IMR-90 (cell line): ENCODE data around the gene INKA1. TPM values are rescaled to one million over a fixed set of nuclear protein-coding genes. Genes with fewer than 3 reads are reported as not detected.

Experiments
- ATAC-seq: fragments of 200-7000 bp; cut with Tn5 transposase; 2 replicates; pipeline ENCODE4 v1.9.1; 2020; ENCODE audit warnings: low read depth, mild to moderate bottlenecking, moderate library complexity
- BruUV-seq: library from RNA; stranded (reverse); fragments of 400-500 nt; replicated peaks from 2 replicates; lab custom pipeline; 2021; lab: Mats Ljungman, UMichigan
- CTCF ChIA-PET: fragments of 300-600 bp; formaldehyde crosslinking; extraction: SDS; loops from one replicate; lab custom pipeline; 2021; ENCODE audit warnings: antibody characterized with exemption; lab: Yijun Ruan, JAX
- POLR2A ChIA-PET: fragments of 300-600 bp; sonication (Branson Sonifier 250); formaldehyde crosslinking; loops from one replicate; lab custom pipeline; 2022; ENCODE audit warnings: antibody characterized with exemption; ENCODE audit not compliant: unreplicated experiment; lab: Charles Lee
- DNase-seq: peaks from one replicate; pipeline ENCODE4 v3.0.0; 2013
- H2AFZ ChIP-seq: replicated peaks from 2 replicates; pipeline ENCODE3; 2013; ENCODE audit warnings: low read length, mild to moderate bottlenecking; ENCODE audit not compliant: poor library complexity
- H2AK5ac ChIP-seq: 2 replicates; pipeline ENCODE4 v1.6.1; 2013; ENCODE audit warnings: low read depth, low read length, inconsistent platforms
- H2AK9ac ChIP-seq: replicated peaks from 2 replicates; pipeline ENCODE3; 2013; ENCODE audit warnings: mild to moderate bottlenecking, low read depth, low read length, moderate library complexity; ENCODE audit not compliant: poor library complexity
- H2BK120ac ChIP-seq: 2 replicates; pipeline ENCODE4 v1.6.1; 2013; ENCODE audit warnings: low read depth, low read length, inconsistent platforms
- H2BK15ac ChIP-seq: 3 replicates; pipeline ENCODE4 v1.6.1; 2013; ENCODE audit warnings: low read depth, low read length, inconsistent platforms
- H2BK20ac ChIP-seq: 2 replicates; pipeline ENCODE4 v1.6.1; 2013; ENCODE audit warnings: low read depth, mild to moderate bottlenecking, inconsistent platforms, low read length, moderate library complexity
- H2BK5ac ChIP-seq: 2 replicates; pipeline ENCODE4 v1.6.1; 2013; ENCODE audit warnings: mild to moderate bottlenecking, low read depth, low read length, inconsistent platforms; ENCODE audit not compliant: poor library complexity, severe bottlenecking
- H3K14ac ChIP-seq: replicated peaks from 2 replicates; pipeline ENCODE4 v1.6.1; 2013; ENCODE audit warnings: low read depth, low read length, inconsistent platforms
- H3K18ac ChIP-seq: 2 replicates; pipeline ENCODE4 v1.6.1; 2013; ENCODE audit warnings: low read depth, low read length, control low read depth
- H3K23ac ChIP-seq: 2 replicates; pipeline ENCODE4 v1.6.1; 2013; ENCODE audit warnings: low read depth, low read length, inconsistent platforms
- H3K27ac ChIP-seq: 2 replicates; pipeline ENCODE4 v1.5.1; 2013; ENCODE audit warnings: mild to moderate bottlenecking, control low read depth, low read length; ENCODE audit not compliant: insufficient read depth
- H3K27me3 ChIP-seq: 2 replicates; pipeline ENCODE4 v1.6.1; 2013; ENCODE audit warnings: low read length; ENCODE audit not compliant: control insufficient read depth, insufficient read depth
- H3K36me3 ChIP-seq: 2 replicates; pipeline ENCODE4 v1.6.1; 2013; ENCODE audit warnings: low read length, mixed read lengths; ENCODE audit not compliant: control insufficient read depth, insufficient read depth
- H3K4ac ChIP-seq: 2 replicates; pipeline ENCODE4 v1.6.1; 2013; ENCODE audit warnings: low read depth, low read length, inconsistent platforms
- H3K4me1 ChIP-seq: 2 replicates; pipeline ENCODE4 v1.6.1; 2013; ENCODE audit warnings: low read length, mixed read lengths; ENCODE audit not compliant: control insufficient read depth, insufficient read depth
- H3K4me2 ChIP-seq: 2 replicates; pipeline ENCODE4 v1.6.1; 2013; ENCODE audit warnings: low read depth, mild to moderate bottlenecking, control low read depth, low read length, moderate library complexity
- H3K4me3 ChIP-seq: 2 replicates; pipeline ENCODE4 v1.5.1; 2013; ENCODE audit warnings: low read depth, mild to moderate bottlenecking, control low read depth, low read length, moderate library complexity; ENCODE audit not compliant: insufficient read depth
- H3K56ac ChIP-seq: 2 replicates; pipeline ENCODE4 v1.6.1; 2013; ENCODE audit warnings: low read length, inconsistent platforms; ENCODE audit not compliant: insufficient read depth; ENCODE audit errors: extremely low read depth
- H3K79me1 ChIP-seq, 2 experiments: 2 replicates each; pipeline ENCODE4 v1.6.1; 2013; ENCODE audit warnings: low read length in 2 of 2, inconsistent platforms in 1 of 2, low read depth in 1 of 2
- H3K9ac ChIP-seq: 2 replicates; pipeline ENCODE4 v1.6.1; 2013; ENCODE audit warnings: low read depth, low read length, control low read depth
- H3K9me1 ChIP-seq: 2 replicates; pipeline ENCODE4 v1.6.1; 2013; ENCODE audit warnings: low read length, inconsistent platforms; ENCODE audit not compliant: insufficient read depth
- H3K9me3 ChIP-seq: 2 replicates; pipeline ENCODE4 v1.6.1; 2013; ENCODE audit warnings: low read length; ENCODE audit not compliant: control insufficient read depth, insufficient read depth
- H4K20me1 ChIP-seq: 2 replicates; pipeline ENCODE4 v1.6.1; 2013; ENCODE audit warnings: low read length, inconsistent platforms; ENCODE audit not compliant: insufficient read depth
- H4K5ac ChIP-seq: 2 replicates; pipeline ENCODE4 v1.6.1; 2013; ENCODE audit warnings: mild to moderate bottlenecking, low read depth, low read length, control low read depth
- H4K8ac ChIP-seq, 2 experiments: 2 replicates each; pipeline ENCODE4 v1.6.1; 2013; ENCODE audit warnings: low read depth in 2 of 2, low read length in 2 of 2, control low read depth in 1 of 2, inconsistent platforms in 1 of 2
- H4K91ac ChIP-seq: 2 replicates; pipeline ENCODE4 v1.6.1; 2013; ENCODE audit warnings: low read depth, low read length, inconsistent platforms; ENCODE audit not compliant: insufficient read depth
- BHLHE40 ChIP-seq: fragments of 150-350 bp; IDR thresholded peaks from 2 replicates; pipeline ENCODE4 v1.6.1; 2016; ENCODE audit warnings: mild to moderate bottlenecking, low read depth, low read length
- CEBPB ChIP-seq: IDR thresholded peaks from 2 replicates; pipeline ENCODE4 v1.6.1; 2012; ENCODE audit warnings: low read depth, low read length, improper control_type of control experiment
- CHD1 ChIP-seq: IDR thresholded peaks from 2 replicates; pipeline ENCODE4 v1.6.1; 2012; ENCODE audit warnings: low read depth, low read length, improper control_type of control experiment
- ELK1 ChIP-seq: fragments of 150-350 bp; IDR thresholded peaks from 2 replicates; pipeline ENCODE4 v1.6.1; 2016; ENCODE audit warnings: low read depth, mild to moderate bottlenecking, low read length, moderate library complexity, borderline replicate concordance
- FOS ChIP-seq: fragments of 150-350 bp; IDR thresholded peaks from 2 replicates; pipeline ENCODE4 v1.6.1; 2016; ENCODE audit warnings: low read depth, low read length
- MAFK ChIP-seq: IDR thresholded peaks from 2 replicates; pipeline ENCODE4 v1.6.1; 2012; ENCODE audit warnings: low read depth, low read length, improper control_type of control experiment
- MAZ ChIP-seq: IDR thresholded peaks from 2 replicates; pipeline ENCODE4 v1.6.1; 2012; ENCODE audit warnings: low read depth, mild to moderate bottlenecking, low read length, improper control_type of control experiment, moderate library complexity, borderline replicate concordance
- MXI1 ChIP-seq: IDR thresholded peaks from 2 replicates; pipeline ENCODE4 v1.6.1; 2012; ENCODE audit warnings: low read depth, mild to moderate bottlenecking, low read length, moderate library complexity, borderline replicate concordance
- NFE2L2 ChIP-seq: fragments of 150-350 bp; IDR thresholded peaks from 2 replicates; pipeline ENCODE4 v1.6.1; 2016; ENCODE audit warnings: low read depth, mild to moderate bottlenecking, low read length
- POLR2A ChIP-seq: IDR thresholded peaks from 2 replicates; pipeline ENCODE4 v1.6.1; 2012; ENCODE audit warnings: mild to moderate bottlenecking, low read depth, low read length
- RAD21 ChIP-seq: IDR thresholded peaks from 2 replicates; pipeline ENCODE4 v1.6.1; 2012; ENCODE audit warnings: low read length, improper control_type of control experiment
- RCOR1 ChIP-seq: IDR thresholded peaks from 2 replicates; pipeline ENCODE4 v1.6.1; 2012; ENCODE audit warnings: mild to moderate bottlenecking, low read length, improper control_type of control experiment; ENCODE audit not compliant: insufficient replicate concordance
- RFX5 ChIP-seq: IDR thresholded peaks from 2 replicates; pipeline ENCODE4 v1.8.0; 2012; ENCODE audit warnings: low read depth, mild to moderate bottlenecking, low read length, moderate library complexity
- SMC3 ChIP-seq: fragments of 150-350 bp; IDR thresholded peaks from 2 replicates; pipeline ENCODE4 v1.6.1; 2016; ENCODE audit warnings: low read depth, mild to moderate bottlenecking, antibody characterized with exemption, low read length, moderate library complexity
- WGBS, 2 experiments: methylation state at CpG; one replicate each; pipeline versions ENCODE4 v1.1.5 to v1.1.7; 2013; ENCODE audit warnings: missing lambda C conversion rate in 2 of 2; ENCODE audit not compliant: insufficient read length in 1 of 2; ENCODE audit errors: extremely low coverage in 2 of 2; 5-methylcytosine and 5-hydroxymethylcytosine counted together
- dilution Hi-C: fragments of 300-500 bp; cut with HindIII; formaldehyde crosslinking; loops from one replicate; pipeline ENCODE4 v1.14.3; 2018; ENCODE audit warnings: low sequenced_read_pairs; ENCODE audit not compliant: unreplicated experiment
- in situ Hi-C: fragments of 300-500 bp; cut with MboI; formaldehyde crosslinking; loops from 3 replicates; pipeline ENCODE4 v1.14.3; 2019; ENCODE audit warnings: low sequenced_read_pairs, inconsistent platforms, mixed read lengths
- intact Hi-C: fragments of 100-400 bp; cut with micrococcal nuclease; formaldehyde crosslinking; loops from 2 replicates; pipeline ENCODE4 v1.10.0; 2022
- polyA plus RNA-seq, 3 experiments: library from polyadenylated mRNA; depleted of rRNA; stranded (reverse); fragments of >200 nt; gene quantifications; 2 replicates each; pipeline ENCODE4 v1.2.3, GENCODE V29; 2012; ENCODE audit warnings: low replicate concordance in 1 of 3
- total RNA-seq: library from RNA; depleted of rRNA; stranded (reverse); fragments of >200 nt; gene quantifications from 2 replicates; pipeline ENCODE4 v1.2.3, GENCODE V29; 2012
- TF ChIP-seq, protein P1 (sequence below): fragments of 150-350 bp; IDR thresholded peaks from 2 replicates; pipeline ENCODE4 v1.6.1; 2017; ENCODE audit warnings: mild to moderate bottlenecking, antibody characterized with exemption, low read length, low read depth

The INKA1 gene
- total and polyA plus RNA-seq, 2 of the 4 experiments (the other 2 are of a cell fraction) = 2.3 to 4.5 TPM

- H2BK15ac ChIP-seq = no peak overlapping the region
- intact Hi-C loops = no loop called here
- H2AFZ ChIP-seq = no peak overlapping the region
- H3K14ac ChIP-seq = no peak overlapping the region; the same call in 1 of the 2 replicates
- no peak overlapping the region for H2BK5ac ChIP-seq
- no peaks in the 10 kb centered on the region for H3K9me3 ChIP-seq
- no peaks in the 10 kb centered on the region for H4K20me1 ChIP-seq
- peaks cover 0 to 13% of the 10 kb centered on the region in 2 experiments; a peak in 1 of 4 replicates for H3K79me1 ChIP-seq
- no peak overlapping the region for H3K18ac ChIP-seq
- ATAC-seq (no peak), DNase-seq (no peak)
- H4K91ac ChIP-seq = no peak overlapping the region
- peak overlapping the region; percentile 31; the same call in 1 of the 2 replicates for H3K27ac ChIP-seq
- H3K9ac ChIP-seq = no peak overlapping the region
- no peak overlapping the region for H2AK9ac ChIP-seq
- H3K4me2 ChIP-seq = no peak overlapping the region; the same call in 1 of the 2 replicates
- no peak overlapping the region; the same call in 1 of the 2 replicates for H3K23ac ChIP-seq
- dilution Hi-C loops = no loop called here
- H2BK120ac ChIP-seq = no peak overlapping the region
- H3K9me1 ChIP-seq = peaks cover 10% of the 10 kb centered on the region; the same call in 1 of the 2 replicates
- H3K4me1 ChIP-seq = peaks cover 32% of the 10 kb centered on the region
- H2BK20ac ChIP-seq = no peak overlapping the region
- no TSS peak for BruUV-seq
- CTCF ChIA-PET = no interaction called here
- H2AK5ac ChIP-seq = peak overlapping the region; percentile 20; the same call in 1 of the 2 replicates
- H4K5ac ChIP-seq = no peak overlapping the region; the same call in 1 of the 2 replicates
- H4K8ac ChIP-seq = no peak overlapping the region
- 41% methylated on average over 7 of the region's 13 CpGs; no CpG with 5 or more reads in 1 of the 2 experiments for WGBS, 2 experiments
- POLR2A ChIA-PET = no interaction called here
- H3K36me3 ChIP-seq = peaks cover 31% of the 10 kb centered on the region
- no peaks in the 10 kb centered on the region for H3K27me3 ChIP-seq
- no peak overlapping the region for H3K4me3 ChIP-seq
- in situ Hi-C loops = no loop called here
- H3K4ac ChIP-seq = no peak overlapping the region
- H3K56ac ChIP-seq = no peak overlapping the region
- TF ChIP-seq RFX5 (no peak), MXI1 (no peak), MAFK (no peak), RCOR1 (no peak), SMC3 (no peak), RAD21 (no peak), POLR2A (no peak), FOS (no peak), CEBPB (no peak), MAZ (no peak), NFE2L2 (no peak), ELK1 (no peak), BHLHE40 (no peak), CHD1 (no peak)
- TF ChIP-seq, protein P1, sequence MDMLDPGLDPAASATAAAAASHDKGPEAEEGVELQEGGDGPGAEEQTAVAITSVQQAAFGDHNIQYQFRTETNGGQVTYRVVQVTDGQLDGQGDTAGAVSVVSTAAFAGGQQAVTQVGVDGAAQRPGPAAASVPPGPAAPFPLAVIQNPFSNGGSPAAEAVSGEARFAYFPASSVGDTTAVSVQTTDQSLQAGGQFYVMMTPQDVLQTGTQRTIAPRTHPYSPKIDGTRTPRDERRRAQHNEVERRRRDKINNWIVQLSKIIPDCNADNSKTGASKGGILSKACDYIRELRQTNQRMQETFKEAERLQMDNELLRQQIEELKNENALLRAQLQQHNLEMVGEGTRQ = no peak
Observed at GRCh38 chr3:49807431-49808114, 4.5 kb downstream of the INKA1 start.
